ENCODE data around the gene KLRC2.
"Not testable (repeated sequence)": the region's sequence is repeated elsewhere in the genome, so short reads cannot be mapped to it uniquely, and the experiment has no call there.

KLRC2 gene

GRCh38 chr12:10435816-10436215 is at the start of gene KLRC2:
TSS of gene KLRC2 (minus strand) at chr12:10436010. CDS start at chr12:10435986, 24 bp downstream.
- DNase-seq: not testable (repeated sequence)

GRCh38 chr12:10481901-10482300 is 46.1 kb upstream of the KLRC2 start:
- not testable (repeated sequence) for DNase-seq

DNA sequence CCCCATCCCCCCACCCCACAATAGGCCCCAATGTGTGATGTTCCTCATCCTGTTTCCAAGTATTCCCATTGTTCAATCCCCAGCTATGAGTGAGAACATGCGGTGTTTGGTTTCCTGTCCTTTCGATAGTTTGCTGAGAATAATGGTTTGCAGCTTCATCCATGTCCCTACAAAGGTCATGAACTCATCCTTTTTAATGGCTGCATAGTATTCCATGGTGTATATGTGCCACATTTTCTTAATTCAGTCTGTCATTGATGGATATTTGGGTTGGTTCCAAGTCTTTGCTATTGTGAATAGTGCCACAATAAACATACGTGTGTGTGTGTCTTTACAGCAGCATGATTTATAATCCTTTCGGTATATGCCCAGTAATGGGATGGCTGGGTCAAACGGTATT is 37.0 kb upstream of the KLRC2 start:
- DNase-seq: not testable (repeated sequence)

GRCh38 chr12:10469701-10470100 is 33.9 kb upstream of the KLRC2 start:
- no peak for DNase-seq

DNA sequence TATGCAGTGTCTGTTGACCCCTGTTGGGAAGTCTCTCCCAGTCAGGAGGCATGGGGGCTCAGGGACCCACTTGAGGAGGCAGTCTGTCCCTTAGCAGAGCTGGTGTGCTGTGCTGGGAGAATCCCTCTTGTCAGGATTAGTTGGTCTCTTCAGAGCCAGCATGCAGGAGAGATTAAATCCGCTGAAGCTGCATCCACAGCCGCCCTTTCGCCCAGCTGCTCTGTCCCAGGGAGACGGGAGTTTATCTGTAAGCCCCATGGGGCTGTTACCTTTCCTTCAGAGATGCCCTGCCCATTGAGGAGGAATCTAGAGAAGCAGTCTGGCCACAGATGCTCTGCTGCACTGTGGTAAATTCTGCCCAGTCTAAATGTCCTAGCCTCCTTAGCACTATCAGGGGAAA is 30.5 kb upstream of the KLRC2 start:
- DNase-seq: no peak

GRCh38 chr12:10457760-10458159 is 21.9 kb upstream of the KLRC2 start:
- no peak for DNase-seq

- no peak for DNase-seq
Measured at GRCh38 chr12:10456856-10457255, 21.0 kb upstream of the KLRC2 start.

- no peak for DNase-seq
Measured at GRCh38 chr12:10455766-10456165, 20.0 kb upstream of the KLRC2 start.

DNA sequence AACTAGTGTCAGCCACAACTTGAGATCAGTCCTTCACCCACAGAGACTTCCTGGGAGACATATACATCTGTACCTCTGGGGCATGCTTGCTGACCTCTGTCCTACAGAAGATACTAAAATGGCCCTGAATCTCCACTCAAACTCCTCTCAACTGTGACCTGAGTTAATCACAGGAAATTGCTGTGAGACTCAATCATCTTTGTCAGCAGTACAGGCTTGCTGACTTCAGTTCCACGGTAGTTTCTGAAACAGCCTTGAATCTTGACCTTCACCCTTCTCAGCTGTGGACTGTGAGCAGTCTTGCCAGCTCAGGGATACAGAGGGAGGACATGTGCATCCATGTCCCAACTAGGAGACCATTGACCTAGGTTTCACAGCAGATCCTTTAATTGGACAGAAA is 18.7 kb upstream of the KLRC2 start:
- DNase-seq: peak; percentile 24

DNA sequence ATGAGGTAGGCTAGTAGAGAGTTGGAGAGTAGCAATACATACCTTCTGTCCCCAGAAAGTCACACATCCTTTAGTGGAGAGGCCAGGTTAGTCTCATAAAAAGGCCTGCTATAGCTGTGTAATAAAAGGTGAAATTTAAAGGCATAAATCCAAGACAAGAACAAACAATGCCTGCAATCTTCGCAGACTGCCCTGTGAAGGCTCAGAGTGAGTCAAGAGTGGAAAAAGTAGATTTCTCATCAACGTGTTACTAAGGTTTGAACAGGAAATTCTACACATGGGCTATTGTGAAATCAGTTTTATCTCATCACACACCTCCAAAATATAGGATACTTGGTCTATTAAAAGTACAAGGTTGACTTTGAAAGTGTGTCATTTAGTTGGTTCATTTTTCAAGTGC is 17.3 kb upstream of the KLRC2 start, which contains the start of gene KLRC1:
Gene KLRC1, minus strand, starts transcription at position 222 of the 400 bp plus-strand sequence. CDS start 2,221 bp downstream, outside the sequence.
- DNase-seq: no peak

GRCh38 chr12:10448236-10448635 is 12.4 kb upstream of the KLRC2 start:
- DNase-seq: no peak

DNA sequence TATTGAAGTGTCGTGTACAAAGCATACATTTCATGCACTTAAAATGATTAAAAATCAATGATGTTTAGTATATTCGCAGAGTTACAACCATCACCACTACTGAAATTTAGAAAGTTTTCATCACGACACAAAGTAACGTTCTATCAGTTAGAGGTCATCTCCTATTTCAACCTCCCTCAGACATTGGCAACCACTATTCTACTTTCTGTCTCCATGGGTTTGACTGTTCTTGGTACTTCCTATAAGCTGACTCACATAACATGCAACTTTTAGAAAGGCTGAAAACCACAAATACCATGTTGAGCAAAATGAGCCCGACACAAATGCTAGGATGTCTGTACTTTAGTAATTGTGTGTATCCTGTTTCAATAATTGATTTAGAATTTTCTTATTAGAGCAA is 10.2 kb upstream of the KLRC2 start:
- DNase-seq: not testable (repeated sequence)

DNA sequence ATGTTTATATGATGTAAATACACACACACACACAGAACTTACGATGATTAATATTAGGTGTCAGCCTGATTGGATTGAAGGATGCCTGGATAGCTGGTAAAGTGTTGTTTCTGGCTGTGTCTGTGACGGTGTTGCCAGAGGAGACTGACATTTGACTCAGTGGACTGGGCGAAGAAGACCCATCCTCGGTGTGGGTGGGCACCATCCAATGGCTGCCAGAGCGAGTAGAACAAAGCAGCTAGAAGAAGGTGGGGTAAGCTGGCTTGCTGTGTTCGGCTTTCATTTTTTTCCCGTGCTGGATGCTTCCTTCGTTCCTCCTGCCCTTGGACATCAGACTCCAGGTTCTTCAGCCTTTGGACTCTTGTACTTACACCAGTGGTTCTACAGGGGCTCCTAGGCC is 5.3 kb upstream of the KLRC2 start:
- not testable (repeated sequence) for DNase-seq

DNA sequence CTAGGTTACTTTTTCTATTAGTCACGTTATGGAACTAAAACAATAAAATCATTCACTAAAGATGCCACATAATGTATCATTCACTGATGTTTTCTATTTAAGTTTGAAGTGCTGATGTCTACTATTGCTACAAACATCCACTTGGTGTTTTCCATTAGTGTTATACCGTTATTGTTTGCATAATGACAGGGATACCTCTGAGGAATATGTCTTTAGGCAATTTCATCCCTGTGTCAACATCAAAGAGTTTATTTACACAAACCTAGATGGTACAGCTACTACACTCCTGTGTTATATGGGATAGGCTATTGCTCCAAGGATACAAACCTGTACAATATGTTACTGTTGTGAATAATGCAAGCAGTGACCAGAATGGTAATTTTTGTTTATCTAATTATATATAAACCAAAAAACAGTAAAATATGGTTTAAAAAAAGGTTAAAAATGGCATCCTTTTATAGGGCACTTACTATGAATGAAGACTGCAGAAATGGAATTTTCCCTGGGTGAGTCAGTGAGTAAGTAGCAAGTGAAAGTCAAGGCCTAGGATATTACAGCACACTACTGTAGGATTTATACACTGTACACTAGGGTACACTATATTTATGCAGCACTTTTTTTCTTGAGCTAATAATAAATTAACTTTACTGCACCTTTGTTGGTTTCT is 3.9 kb upstream of the KLRC2 start:
- DNase-seq: not testable (repeated sequence)

GRCh38 chr12:10437601-10438000 is 1.8 kb upstream of the KLRC2 start:
- not testable (repeated sequence) for DNase-seq

- not testable (repeated sequence) for DNase-seq
Measured at GRCh38 chr12:10430623-10431022, 5.2 kb downstream of the KLRC2 start.

DNA sequence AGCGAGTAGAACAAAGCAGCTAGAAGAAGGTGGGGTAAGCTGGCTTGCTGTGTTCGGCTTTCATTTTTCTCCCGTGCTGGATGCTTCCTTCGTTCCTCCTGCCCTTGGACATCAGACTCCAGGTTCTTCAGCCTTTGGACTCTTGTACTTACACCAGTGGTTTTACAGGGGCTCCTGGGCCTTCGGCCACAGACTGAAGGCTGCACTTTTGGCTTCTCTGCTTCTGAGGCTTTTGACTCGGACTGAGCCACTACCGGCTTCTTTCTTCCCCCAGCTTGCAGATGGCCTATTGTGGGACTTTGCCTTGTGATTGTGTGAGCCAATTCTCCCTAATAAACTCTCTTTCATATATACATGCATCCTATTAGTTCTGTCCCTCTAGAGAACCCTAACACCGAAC is 9.9 kb downstream of the KLRC2 start:
- DNase-seq: not testable (repeated sequence)

DNA sequence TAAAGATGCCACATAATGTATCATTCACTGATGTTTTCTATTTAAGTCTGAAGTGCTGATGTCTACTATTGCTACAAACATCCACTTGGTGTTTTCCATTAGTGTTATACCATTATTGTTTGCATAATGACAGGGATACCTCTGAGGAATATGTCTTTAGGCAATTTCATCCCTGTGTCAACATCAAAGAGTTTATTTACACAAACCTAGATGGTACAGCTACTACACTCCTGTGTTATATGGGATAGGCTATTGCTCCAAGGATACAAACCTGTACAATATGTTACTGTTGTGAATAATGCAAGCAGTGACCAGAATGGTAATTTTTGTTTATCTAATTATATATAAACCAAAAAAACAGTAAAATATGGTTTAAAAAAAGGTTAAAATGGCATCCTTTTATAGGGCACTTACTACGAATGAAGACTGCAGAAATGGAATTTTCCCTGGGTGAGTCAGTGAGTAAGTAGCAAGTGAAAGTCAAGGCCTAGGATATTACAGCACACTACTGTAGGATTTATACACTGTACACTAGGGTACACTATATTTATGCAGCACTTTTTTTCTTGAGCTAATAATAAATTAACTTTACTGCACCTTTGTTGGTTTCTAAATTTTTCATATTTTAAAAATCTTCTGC is 11.4 kb downstream of the KLRC2 start:
- not testable (repeated sequence) for DNase-seq

DNA sequence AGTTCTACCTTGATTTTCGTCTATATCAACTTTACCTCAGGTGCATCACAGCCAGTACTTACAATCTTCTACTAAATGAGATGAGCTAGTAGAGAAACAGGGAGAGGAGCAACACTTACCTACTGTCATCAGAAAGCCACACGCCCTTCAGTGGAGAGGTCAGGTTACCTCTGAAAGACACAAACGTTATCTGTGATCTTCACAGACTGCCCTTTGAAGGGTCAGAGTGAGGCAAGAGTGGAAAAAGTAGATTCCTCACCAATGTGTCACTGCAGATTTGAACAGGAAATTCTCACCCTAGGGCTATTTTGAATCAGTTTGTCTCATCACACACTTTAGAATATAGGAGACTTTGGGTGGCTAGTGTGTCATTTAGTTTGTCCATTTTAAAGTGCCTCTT is 13.7 kb downstream of the KLRC2 start:
- DNase-seq: not testable (repeated sequence)

GRCh38 chr12:10420334-10420733 is 15.5 kb downstream of the KLRC2 start, which contains the start of gene KLRC3:
TSS of gene KLRC3 (minus strand) at chr12:10420595. CDS start at chr12:10420550, 45 bp downstream.
- not testable (repeated sequence) for DNase-seq

- no peak for DNase-seq
Measured at GRCh38 chr12:10409392-10409791, 26.4 kb downstream of the KLRC2 start, which contains the start of gene KLRC4. TSS of gene KLRC4 (minus strand) at chr12:10409757. CDS start at chr12:10409575, 182 bp downstream.

DNA sequence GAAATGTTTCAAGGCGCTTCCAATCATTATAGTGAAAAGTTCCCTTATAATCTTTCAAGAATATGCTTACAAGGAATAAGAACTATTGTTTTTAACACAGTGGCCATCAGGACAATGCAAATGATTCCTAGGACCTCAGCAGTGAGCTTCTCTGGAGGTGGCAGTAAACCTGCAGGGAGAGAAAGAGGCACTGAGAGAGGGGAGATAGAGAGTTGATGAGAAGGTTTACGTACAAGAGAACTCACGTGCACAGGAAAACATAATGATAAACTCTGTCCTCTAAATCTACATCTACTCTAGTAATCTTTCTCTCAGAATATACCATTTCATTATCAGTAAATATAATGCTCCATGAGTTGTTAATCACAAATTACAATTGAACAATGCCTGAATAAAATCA is 27.0 kb downstream of the KLRC2 start:
- no peak for DNase-seq

DNA sequence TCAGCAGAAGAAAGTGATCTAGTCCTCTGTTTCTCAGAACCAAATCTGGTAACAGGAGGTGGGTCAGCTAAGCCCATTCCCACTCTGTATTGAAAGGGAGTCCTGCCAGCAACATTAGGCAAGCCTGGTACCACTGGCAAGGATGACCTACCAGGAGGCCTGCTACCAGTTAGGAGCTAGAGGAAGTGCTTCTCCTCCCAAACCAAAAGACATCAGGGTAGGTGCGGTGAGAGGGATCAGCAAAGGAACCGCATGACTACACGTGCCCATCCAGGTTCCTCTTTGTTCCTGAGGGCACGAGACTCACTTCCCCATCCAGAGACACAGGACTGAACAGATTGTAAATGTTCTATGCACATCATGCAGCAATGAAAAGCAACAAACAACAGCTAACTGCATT is 29.1 kb downstream of the KLRC2 start:
- no peak for DNase-seq

DNA sequence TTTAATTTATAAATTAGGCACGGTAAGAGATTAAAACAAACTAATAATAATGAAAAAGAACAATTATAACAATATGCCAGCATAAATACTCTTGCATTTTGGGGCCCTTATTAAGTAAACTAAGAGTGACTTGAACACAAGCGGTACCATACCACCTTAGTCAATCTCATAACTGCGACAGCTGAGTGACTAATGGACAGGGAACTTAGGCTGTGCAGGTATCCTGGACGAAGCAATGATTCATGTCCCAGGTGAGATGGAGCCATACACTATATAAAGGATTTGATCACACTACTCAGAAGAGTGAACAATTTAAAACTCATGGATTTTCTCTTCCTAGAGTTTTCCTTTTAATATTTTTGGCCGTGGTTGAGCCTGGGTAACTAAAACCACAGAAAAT is 30.5 kb downstream of the KLRC2 start:
- DNase-seq: no peak

Measured in kidney glomerular epithelial cell (primary cell).